Stimulated activated CD4-positive, alpha-beta T cell treated with anti-CD3 and anti-CD28 coated beads, Interleukin-2, amount 100 ng/mL, for 24 hours (primary cell): ENCODE measurements around the gene CYBB.
"Not testable (repeated sequence)": the region's sequence is repeated elsewhere in the genome, so short reads cannot be mapped to it uniquely, and the experiment has no call there.

ENCODE experiments used
- DNase-seq, 2 donors: peaks; one replicate each; pipeline ENCODE4 v3.0.0-alpha.2; 2020

The CYBB gene

DNA sequence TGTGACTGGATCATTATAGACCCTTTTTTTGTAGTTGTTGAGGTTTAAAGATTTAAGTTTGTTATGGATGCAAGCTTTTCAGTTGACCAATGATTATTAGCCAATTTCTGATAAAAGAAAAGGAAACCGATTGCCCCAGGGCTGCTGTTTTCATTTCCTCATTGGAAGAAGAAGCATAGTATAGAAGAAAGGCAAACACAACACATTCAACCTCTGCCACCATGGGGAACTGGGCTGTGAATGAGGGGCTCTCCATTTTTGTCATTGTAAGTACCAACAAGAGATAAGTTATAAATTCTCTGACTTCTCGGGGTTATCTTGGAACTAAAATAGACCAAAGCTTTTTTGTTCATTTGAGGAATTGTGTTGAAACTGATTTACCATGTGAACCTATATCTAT lies at the start of gene CYBB:
Gene CYBB (plus strand): TSS at position 203 of the 400 bp plus-strand sequence. CDS start 19 bp downstream, at position 222.
- DNase-seq = no peak

DNA sequence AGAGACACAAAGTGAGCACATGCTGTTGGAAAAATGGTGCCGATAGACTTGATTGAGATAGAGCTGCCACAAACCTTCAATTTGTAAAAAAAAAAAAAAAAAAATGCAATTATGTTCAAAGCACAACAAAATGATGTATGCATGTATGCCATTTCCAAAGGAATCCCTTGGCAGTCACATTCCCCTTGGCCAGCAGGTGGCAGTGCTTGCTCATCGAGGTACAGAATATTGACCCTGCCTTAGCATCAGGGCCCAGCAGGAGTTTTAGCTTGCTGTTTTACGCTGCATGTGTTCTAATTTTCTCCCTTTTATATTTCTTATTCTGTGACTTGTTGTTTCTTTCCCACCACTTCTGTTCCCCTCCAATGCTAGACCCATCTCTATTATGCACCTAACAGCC lies 34.5 kb upstream of the CYBB start:
- DNase-seq = peak; percentile 75 to 76

- DNase-seq = no peak
Observed at GRCh38 chrX:37745835-37746217, 34.0 kb upstream of the CYBB start.

DNA sequence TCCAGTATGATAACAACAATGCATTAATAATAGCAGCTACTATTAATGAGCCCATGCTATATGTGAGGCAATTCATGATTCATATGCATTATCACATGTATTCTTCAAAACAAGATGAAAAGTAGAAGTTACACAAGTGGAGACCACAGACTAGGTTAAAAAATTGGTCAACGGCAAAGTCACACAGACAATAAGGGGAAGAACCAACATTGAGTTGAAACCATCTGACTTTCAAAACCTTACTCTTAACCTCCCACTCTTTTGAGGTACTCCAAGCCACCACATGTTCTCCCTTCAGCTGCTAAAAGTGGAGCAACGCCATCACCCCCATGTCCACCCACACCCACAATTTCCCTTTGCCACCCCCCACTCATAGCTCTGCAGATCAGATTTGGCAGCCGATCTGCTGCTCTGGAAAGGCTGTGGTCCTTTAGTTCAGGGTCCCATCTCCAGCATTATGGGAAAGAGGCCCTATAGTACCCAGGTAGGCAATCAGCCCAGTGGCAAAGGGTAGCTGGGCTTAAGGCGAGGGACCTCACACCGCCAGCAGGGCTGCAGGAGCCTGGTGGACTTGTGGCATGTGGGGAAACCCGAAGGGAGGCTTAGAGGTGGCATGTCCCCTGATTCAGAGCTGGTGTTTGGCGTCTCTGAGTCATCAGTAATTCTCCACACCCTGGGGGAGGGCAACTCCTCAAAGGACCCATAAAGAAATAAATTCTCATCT lies 33.5 kb upstream of the CYBB start:
- peak in 1 of 2 donors; percentile 20 for DNase-seq

- DNase-seq = no peak
Observed at GRCh38 chrX:37746951-37747350, 32.9 kb upstream of the CYBB start.

DNA sequence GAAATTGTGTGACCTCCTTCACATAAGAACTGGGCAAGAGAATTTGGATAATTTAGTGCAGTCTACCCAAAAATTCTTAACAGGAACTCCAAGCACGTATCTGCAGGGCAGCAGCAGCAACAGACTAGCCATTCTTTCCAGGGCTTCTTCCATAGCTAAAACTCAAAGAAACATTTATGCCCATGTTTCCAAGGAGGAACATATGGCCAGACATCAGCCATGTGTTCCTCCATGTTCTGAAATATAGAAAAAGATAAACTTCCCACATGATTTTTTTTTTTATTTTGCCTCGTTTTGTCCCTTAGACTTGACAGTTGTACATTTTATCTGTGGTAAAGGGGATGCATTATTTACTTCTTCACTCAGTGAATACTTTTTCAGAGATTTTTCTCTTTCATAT lies 27.6 kb upstream of the CYBB start:
- DNase-seq = no peak

DNA sequence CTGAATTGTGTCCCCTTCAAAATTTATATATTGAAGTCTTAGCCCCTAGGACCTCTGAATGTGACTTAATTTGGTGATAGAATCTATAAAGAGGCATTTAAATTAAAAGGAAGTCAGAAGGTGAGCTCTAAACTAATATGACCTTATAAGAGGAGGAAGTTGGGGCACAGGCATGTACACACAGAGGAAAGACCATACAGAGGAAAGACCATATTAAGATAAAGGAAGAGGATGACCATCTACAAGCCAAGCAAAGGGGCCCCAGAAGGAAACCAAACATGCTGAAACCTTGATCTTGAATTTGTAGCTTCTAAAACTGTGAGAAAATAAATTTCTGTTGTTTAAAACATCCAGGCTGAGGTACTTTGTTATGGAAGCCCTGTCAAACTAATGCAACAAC lies 26.9 kb upstream of the CYBB start:
- DNase-seq = no peak

DNA sequence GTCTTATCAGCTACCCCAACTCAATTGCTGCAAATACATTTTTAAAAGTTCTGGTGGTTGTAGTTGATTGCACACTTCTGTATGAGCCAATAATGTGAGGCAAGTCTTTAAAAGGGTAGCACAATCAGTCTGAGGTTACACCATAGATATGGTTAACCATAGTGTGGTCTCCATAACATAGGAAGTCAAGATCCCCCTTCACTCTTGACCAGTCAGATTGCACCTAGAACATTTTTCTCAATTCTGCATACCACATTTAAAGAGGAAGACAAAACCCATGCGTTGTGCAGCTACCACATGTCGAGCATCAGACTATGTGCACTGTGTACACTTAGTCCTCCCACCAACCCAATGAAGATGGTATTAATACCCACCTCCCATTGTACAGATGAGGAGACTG lies 26.5 kb upstream of the CYBB start:
- no peak for DNase-seq

DNA sequence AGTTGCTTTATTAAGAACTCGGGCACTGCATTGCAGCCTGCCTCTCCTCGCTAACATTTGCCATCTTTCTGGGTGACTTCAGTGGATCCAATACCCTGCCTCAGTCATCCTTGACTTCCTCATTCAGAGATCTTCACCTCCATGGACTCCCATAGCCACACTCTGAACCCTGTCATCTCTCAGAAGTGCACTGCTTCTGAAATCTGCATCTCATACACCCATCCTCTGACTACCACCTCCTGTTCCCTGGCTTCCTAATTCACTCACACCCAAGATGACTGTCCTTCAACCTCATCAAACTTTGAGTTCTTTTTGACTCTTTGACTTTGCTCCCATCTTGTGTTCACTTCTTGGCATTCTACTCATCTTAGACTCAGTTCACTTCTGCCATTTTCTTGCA lies 25.3 kb upstream of the CYBB start:
- no peak for DNase-seq

DNA sequence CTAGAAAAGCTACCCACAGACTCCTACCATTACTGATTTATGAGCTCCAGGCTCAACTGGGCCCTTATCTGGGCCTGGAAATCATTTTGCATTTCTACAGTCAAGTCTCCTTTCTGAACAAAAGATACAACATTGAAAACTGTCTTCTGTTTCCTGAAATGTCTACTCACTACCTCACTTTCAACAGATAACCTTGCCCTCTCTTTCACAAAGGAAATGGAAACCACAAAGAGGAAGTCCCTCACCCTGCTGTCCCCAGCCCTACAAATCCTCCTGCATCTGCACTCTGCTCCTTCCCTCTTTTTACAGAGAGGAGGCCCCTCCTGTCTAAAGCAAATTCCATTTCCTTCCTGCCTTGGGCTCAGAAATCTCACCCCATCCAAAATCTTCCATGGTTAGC lies 24.8 kb upstream of the CYBB start:
- DNase-seq = no peak

DNA sequence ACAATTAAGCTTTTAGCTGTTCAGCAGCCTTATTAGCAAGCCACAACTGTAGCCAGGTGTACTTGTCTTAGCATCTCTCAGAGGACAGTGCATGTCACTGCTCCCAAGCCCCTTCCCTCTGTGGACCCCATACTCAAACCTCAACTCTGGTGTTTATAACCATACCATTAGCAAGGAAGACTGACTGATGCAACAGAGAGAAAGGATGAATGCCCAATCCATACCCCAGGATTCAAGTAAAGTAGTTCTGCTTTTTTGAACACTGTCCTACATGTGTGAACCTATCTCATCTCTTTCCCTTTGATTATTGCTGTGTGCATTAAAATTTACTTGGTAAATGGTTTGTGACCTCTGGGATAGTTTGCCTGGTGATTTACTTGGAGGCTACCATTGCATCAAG lies 22.8 kb upstream of the CYBB start:
- DNase-seq = no peak

DNA sequence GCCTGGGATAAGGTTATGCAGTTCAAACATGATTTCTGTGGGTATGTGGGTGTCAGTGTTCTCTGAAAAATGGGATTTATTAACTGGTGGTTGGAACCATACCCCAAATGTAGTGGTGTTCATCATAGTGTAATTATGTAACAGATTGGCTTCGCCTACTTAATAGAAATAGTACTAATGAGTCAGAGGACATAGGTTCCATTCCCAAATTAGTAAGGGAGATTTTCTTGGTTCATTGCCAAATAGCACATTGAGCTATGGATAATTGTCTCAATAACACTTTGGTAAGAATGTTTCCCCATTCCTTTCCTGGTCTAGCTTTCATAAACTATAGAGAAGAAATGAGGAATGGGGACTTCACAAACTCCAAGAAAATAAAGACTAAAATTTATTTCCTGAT lies 20.5 kb upstream of the CYBB start:
- no peak for DNase-seq

GRCh38 chrX:37759878-37760418 lies 19.9 kb upstream of the CYBB start:
- DNase-seq = no peak

DNA sequence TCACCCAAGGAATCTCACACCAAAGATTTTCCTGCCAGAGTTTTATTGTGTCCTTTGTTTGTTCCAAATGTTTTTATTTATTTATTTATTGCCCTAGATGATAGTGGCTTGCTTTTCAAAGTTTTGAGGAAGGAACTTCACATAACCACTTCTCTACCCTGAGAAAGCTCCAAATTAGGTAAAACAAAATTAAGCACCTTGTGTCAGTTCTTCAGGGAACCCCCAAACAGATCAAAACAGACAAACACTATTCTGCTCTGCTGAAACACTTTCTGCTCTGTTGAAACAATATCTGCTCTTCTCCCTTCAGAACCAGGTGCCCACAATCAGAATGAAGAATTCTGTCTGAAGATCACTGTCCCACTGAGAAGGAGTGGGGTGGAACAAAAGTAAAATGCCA lies 16.5 kb upstream of the CYBB start:
- DNase-seq = no peak

DNA sequence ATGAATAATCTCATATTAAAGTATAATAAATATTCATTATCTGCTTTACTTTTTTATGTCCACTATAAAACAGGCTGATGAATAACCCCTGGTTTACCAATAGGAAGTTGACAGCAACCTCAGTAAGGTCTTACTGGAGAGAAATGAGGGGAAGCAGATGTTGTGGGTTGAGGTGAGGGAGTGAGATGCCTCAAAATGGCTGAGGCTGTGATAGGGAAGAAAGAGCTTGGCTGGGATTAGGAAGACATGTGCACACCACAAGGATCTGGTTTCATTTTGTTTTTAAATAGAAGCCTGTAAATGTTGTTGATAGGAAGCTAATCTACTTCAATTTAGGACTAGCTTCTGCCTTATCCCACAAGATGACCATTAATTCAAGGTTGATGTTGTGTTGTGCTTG lies 14.4 kb upstream of the CYBB start:
- DNase-seq = no peak

- DNase-seq = no peak
Observed at GRCh38 chrX:37767430-37767829, 12.4 kb upstream of the CYBB start.

- DNase-seq = not testable (repeated sequence)
Observed at GRCh38 chrX:37768866-37769265, 11.0 kb upstream of the CYBB start.

- DNase-seq = no peak
Observed at GRCh38 chrX:37776283-37776986, 3.4 kb upstream of the CYBB start.

DNA sequence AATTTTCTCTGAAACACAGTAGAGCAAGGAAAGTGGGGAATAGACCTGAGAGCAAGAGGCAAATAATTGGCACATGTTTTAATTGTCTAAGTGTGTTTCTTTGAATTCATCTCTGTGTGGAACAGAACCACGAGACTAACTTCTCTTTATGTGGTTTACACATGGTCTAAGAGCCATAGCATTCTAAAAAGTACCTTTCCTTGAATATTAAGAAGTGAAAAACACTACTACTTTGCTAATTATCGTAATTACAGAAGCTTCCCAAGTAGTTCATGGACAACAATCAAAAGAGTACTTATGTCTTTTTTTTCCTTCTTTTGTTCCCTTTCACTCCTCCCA lies 2.9 kb upstream of the CYBB start:
- DNase-seq = no peak

- DNase-seq = no peak
Observed at GRCh38 chrX:37781081-37781480, 1.2 kb downstream of the CYBB start.

GRCh38 chrX:37781814-37782213 lies 2.0 kb downstream of the CYBB start:
- no peak for DNase-seq

- no peak for DNase-seq
Observed at GRCh38 chrX:37782359-37782758, 2.5 kb downstream of the CYBB start.

DNA sequence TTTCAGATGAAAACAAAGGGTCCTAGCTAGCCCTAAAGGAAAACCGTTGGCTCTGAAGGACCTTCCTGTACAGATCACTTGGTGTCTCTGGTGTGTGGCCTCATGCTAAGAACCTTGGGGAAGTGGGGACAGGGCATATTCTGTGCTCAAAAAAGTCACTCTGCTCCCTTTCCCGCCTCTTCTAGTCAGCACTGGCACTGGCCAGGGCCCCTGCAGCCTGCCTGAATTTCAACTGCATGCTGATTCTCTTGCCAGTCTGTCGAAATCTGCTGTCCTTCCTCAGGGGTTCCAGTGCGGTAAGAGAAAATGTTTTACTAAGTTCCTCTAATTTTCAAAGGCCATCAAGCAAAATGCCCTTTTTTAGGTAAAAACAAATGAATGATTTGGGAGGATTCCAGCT lies 3.4 kb downstream of the CYBB start:
- no peak for DNase-seq

GRCh38 chrX:37785569-37785968 lies 5.7 kb downstream of the CYBB start:
- DNase-seq = no peak
